AG04449 (cell line): ENCODE results near the gene ARMH3.

Source experiments
- CTCF ChIA-PET: fragments of 350-600 bp; formaldehyde crosslinking; extraction: SDS; loops from one replicate; lab custom pipeline; 2021; ENCODE audit warnings: antibody characterized with exemption; lab: Yijun Ruan, JAX
- POLR2A ChIA-PET: fragments of 400-600, 350-600 bp; formaldehyde crosslinking; extraction: SDS; loops from one replicate; lab custom pipeline; 2020; ENCODE audit warnings: antibody characterized with exemption, inconsistent platforms; lab: Yijun Ruan, JAX
- DNase-seq: peaks from one replicate; pipeline ENCODE4 v3.0.0-alpha.2; 2010; ENCODE audit warnings: low read depth, low spot score
- H3K4me3 ChIP-seq: 2 replicates; pipeline ENCODE4 v1.5.1; 2011; ENCODE audit warnings: low read depth, mild to moderate bottlenecking, control low read depth, low read length
- TF ChIP-seq, protein P1 (sequence below): IDR thresholded peaks from one replicate; pipeline ENCODE4 v1.5.1; 2011; ENCODE audit warnings: mild to moderate bottlenecking, moderate library complexity, low read length, control low read depth, inconsistent platforms; ENCODE audit not compliant: insufficient read depth; ENCODE audit errors: missing control alignments

The ARMH3 gene

DNA sequence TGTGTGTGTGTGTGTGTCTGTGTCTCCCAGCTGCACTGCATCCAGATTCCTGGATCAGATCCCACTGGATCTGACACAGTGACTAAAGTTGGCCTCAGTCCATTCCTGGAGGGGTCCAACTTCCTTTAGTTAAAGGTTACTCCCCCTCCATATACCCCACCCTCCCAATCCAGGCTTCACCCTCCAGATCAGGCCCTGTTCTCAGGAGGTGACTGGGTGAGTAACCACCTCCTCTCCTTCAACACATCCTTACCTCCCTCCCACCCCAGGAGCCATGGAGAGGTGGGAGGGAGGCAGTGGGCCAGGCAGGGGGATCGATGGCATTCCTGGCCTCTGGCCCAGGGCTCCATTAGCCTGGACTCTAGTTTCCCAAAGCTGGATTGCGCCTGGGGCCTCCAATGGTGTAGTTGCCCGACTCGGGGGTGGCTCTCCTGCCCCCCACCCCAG is 223.6 kb downstream of the ARMH3 start:
- ChIA-PET POLR2A (no interaction called here), CTCF (interaction anchor here (0.9 to 14.8 kb wide), 6 partner anchors 9 to 619 kb away, joined by 3 to 581 read pairs (median 4); partner anchors contain the start of gene KCNIP2)
- no peak for DNase-seq
- no peak overlapping the region for H3K4me3 ChIP-seq
- TF ChIP-seq, protein P1, sequence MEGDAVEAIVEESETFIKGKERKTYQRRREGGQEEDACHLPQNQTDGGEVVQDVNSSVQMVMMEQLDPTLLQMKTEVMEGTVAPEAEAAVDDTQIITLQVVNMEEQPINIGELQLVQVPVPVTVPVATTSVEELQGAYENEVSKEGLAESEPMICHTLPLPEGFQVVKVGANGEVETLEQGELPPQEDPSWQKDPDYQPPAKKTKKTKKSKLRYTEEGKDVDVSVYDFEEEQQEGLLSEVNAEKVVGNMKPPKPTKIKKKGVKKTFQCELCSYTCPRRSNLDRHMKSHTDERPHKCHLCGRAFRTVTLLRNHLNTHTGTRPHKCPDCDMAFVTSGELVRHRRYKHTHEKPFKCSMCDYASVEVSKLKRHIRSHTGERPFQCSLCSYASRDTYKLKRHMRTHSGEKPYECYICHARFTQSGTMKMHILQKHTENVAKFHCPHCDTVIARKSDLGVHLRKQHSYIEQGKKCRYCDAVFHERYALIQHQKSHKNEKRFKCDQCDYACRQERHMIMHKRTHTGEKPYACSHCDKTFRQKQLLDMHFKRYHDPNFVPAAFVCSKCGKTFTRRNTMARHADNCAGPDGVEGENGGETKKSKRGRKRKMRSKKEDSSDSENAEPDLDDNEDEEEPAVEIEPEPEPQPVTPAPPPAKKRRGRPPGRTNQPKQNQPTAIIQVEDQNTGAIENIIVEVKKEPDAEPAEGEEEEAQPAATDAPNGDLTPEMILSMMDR, result no peak

GRCh38 chr10:101831169-101831811 is 224.7 kb downstream of the ARMH3 start:
- no peak for DNase-seq
- TF ChIP-seq, protein P1, result no peak
- CTCF ChIA-PET, result interaction anchor here (1.5 to 2.0 kb wide), 3 partner anchors 10 to 242 kb away, joined by 5 to 16 read pairs (median 5); partner anchors contain the start of gene KCNIP2
- POLR2A ChIA-PET, result interaction anchor here (1.5 kb wide), 1 partner anchor 13 kb away, joined by 3 read pairs; the partner anchor contains the start of gene OGA
- H3K4me3 ChIP-seq, result peak overlapping the region; percentile 55

DNA sequence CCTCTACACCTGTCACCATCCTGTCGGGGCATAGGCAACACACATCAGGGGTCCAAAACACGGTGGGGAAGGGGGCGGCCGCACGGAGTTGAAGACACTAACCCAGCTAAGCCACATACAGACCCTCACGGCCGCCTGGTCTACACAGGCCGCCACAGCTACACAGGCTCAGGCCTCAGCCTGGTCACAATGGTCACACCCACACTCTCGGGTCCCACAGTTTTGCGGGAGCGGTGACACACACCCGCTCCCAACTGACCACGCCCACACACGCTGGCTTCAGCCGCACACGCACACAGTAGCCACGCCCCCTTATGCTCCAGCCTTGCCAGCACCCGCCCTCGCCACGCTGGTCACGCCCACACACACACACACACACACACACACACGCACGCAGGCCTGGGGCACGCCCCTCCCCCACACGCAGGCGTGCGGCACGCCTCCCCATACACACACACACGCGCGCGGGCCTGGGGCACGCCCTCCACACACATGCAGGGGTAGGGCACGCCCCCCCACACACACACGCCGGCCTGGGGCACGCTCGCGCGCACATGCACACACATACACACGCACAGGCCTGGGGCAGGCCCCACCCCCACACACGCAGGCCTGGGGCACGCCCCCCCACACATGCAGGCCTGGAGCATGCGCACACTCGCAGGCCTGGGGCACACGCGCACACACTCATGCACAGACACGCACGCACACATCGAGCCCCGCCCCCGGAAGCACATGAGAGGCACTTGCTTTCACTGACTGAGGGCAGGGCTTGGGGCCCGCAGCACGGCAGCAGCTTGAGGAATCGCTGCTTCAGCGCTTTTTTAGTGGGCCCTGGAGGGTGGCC is 225.4 kb downstream of the ARMH3 start:
- TF ChIP-seq, protein P1, result no peak
- peak overlapping the region; percentile 55 for H3K4me3 ChIP-seq
- ChIA-PET CTCF (interaction anchor here (1.5 kb wide), 1 partner anchor 242 kb away, joined by 5 read pairs; no protein-coding TSS in a partner anchor), POLR2A (interaction anchor here (1.5 kb wide), 1 partner anchor 12 kb away, joined by 3 read pairs; the partner anchor contains the start of gene OGA)
- peak; percentile 44 for DNase-seq

DNA sequence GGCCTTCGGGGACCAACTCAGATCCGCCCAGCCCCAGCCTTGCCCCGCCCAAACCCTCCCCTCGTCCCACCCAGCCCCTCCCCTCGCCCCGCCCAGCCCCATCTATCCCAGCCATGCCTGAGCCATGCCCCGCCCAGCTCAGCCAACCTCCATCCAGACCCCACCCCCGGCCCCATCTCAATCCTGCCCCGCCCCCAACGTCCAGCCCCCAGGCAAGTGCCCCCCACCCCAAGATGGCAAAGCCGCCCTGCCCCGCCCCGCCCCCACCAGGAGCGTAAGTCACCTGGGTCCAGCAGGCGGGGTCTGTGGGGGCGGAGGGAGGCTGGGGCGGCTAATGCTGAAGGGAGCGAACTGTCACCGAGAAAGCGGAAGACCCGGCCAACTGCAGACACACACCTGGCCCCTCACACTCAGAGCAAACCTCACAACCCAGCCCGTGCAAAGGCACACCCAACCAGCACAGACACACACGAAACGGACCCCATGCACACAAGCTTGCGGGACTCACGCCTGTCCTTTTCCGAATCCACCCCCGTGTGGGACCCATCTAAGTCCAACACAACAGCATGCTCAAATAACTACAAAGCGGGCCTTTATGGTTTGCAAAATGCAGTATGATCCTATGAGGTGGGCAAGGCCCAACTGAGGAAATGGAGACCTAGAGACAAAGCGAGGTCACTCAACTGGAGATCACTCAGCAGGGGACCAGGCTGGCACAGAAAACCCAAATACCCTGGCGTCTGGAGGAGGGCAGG is 226.2 kb downstream of the ARMH3 start:
- no peak for DNase-seq
- ChIA-PET CTCF (no interaction called here), POLR2A (no interaction called here)
- TF ChIP-seq, protein P1, result no peak
- H3K4me3 ChIP-seq, result peak overlapping the region; percentile 55

DNA sequence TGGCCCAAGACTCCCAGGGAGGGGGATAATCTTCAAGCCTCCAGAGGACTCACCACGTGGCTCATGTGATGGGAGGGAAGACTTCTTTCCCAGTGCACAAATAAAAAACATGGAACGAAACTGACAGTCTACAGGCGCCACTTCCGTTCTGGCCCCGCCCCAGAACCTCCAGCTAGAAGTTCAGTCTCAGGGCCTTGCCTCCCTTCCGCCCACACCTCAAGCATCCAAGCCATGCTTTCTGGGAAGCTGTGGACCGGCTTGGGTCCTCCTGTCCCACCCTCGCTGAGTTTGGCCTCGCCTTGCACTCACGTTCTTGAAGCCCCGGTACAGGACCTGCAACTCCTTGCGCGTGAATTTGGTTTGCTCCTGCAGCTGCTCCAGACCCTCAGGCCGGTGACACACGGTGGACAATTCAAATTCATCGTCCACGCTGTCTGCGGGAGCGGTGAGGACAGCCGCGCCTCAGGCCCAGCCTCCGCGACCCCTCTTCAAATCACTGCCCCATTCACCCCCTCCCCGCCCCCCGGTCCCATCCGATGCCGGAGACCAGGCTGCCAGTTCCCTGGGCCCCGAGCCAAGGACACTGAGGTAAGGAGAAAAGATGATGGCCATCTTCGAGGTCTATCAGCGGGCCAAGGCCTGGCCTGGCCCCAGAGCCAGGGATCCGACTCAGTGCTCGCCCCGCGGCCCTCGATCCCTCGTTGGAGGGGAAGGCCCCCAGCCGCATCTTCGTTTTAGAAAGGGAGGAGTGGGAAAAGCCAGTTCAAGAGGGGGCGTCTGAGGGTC is 227.0 kb downstream of the ARMH3 start:
- TF ChIP-seq, protein P1, result no peak
- CTCF ChIA-PET, result interaction anchor here (1.0 to 2.7 kb wide), 5 partner anchors 10 to 244 kb away, joined by 3 to 12 read pairs (median 7); no protein-coding TSS in a partner anchor
- H3K4me3 ChIP-seq, result no peak overlapping the region
- DNase-seq, result no peak
- POLR2A ChIA-PET, result no interaction called here
